Measurements from ENCODE around the gene SMAP1. TPM values are rescaled to one million over a fixed set of nuclear protein-coding genes. Genes with fewer than 3 reads are reported as not detected.
"Not testable (repeated sequence)": the region's sequence is repeated elsewhere in the genome, so short reads cannot be mapped to it uniquely, and the experiment has no call there.

SMAP1 gene
- total RNA-seq, 1 donor from 2014 or later, result 12.3 TPM

GRCh38 chr6:70739534-70739933 is 71.9 kb downstream of the SMAP1 start:
- no peak for DNase-seq (ENCODE audit: low read depth in 2 of 2)

- DNase-seq (ENCODE audit: low read depth in 2 of 2), result not testable (repeated sequence)
Measured at GRCh38 chr6:70740746-70741145, 73.1 kb downstream of the SMAP1 start.

GRCh38 chr6:70742462-70742861 is 74.8 kb downstream of the SMAP1 start:
- DNase-seq (ENCODE audit: low read depth in 2 of 2), result not testable (repeated sequence)

- no peak for DNase-seq (ENCODE audit: low read depth in 2 of 2)
Measured at GRCh38 chr6:70753870-70754380, 86.2 kb downstream of the SMAP1 start.

- DNase-seq (ENCODE audit: low read depth in 2 of 2), result no peak
Measured at GRCh38 chr6:70758883-70759282, 91.2 kb downstream of the SMAP1 start.

GRCh38 chr6:70763754-70764510 is 96.2 kb downstream of the SMAP1 start:
- no peak for DNase-seq (ENCODE audit: low read depth in 2 of 2)

GRCh38 chr6:70764706-70765105 is 97.0 kb downstream of the SMAP1 start:
- DNase-seq (ENCODE audit: low read depth in 2 of 2), result no peak

GRCh38 chr6:70771351-70771750 is 103.7 kb downstream of the SMAP1 start:
- DNase-seq (ENCODE audit: low read depth in 2 of 2), result not testable (repeated sequence)

GRCh38 chr6:70779934-70780333 is 112.3 kb downstream of the SMAP1 start:
- DNase-seq (ENCODE audit: low read depth in 2 of 2), result no peak

GRCh38 chr6:70790483-70791224 is 123.0 kb downstream of the SMAP1 start:
- no peak for DNase-seq (ENCODE audit: low read depth in 2 of 2)

GRCh38 chr6:70797625-70798024 is 129.9 kb downstream of the SMAP1 start:
- DNase-seq (ENCODE audit: low read depth in 2 of 2), result no peak

- no peak for DNase-seq (ENCODE audit: low read depth in 2 of 2)
Measured at GRCh38 chr6:70806086-70806485, 138.4 kb downstream of the SMAP1 start.

- DNase-seq (ENCODE audit: low read depth in 2 of 2), result no peak
Measured at GRCh38 chr6:70811788-70812187, 144.1 kb downstream of the SMAP1 start.

- no peak for DNase-seq (ENCODE audit: low read depth in 2 of 2)
Measured at GRCh38 chr6:70813885-70814284, 146.2 kb downstream of the SMAP1 start.

GRCh38 chr6:70819646-70820045 is 152.0 kb downstream of the SMAP1 start:
- DNase-seq (ENCODE audit: low read depth in 2 of 2), result no peak

GRCh38 chr6:70820778-70821177 is 153.1 kb downstream of the SMAP1 start:
- DNase-seq (ENCODE audit: low read depth in 2 of 2), result no peak

- no peak for DNase-seq (ENCODE audit: low read depth in 2 of 2)
Measured at GRCh38 chr6:70821751-70822150, 154.1 kb downstream of the SMAP1 start.

GRCh38 chr6:70823651-70824050 is 156.0 kb downstream of the SMAP1 start:
- no peak for DNase-seq (ENCODE audit: low read depth in 2 of 2)

GRCh38 chr6:70831427-70831826 is 163.7 kb downstream of the SMAP1 start:
- no peak for DNase-seq (ENCODE audit: low read depth in 2 of 2)

GRCh38 chr6:70834520-70834919 is 166.8 kb downstream of the SMAP1 start:
- no peak for DNase-seq (ENCODE audit: low read depth in 2 of 2)

- DNase-seq (ENCODE audit: low read depth in 2 of 2), result no peak
Measured at GRCh38 chr6:70838907-70839285, 171.2 kb downstream of the SMAP1 start.
